HG03558 (cell line): Measurements from ENCODE around the gene TEX52.

Source experiments
- ATAC-seq: cut with Tn5 transposase; IDR thresholded peaks from one replicate; pipeline ENCODE4 v1.9.1; 2021; ENCODE audit warnings: moderate number of reproducible peaks; ENCODE audit not compliant: unreplicated experiment; ENCODE audit errors: extremely low read depth

TEX52 gene

DNA sequence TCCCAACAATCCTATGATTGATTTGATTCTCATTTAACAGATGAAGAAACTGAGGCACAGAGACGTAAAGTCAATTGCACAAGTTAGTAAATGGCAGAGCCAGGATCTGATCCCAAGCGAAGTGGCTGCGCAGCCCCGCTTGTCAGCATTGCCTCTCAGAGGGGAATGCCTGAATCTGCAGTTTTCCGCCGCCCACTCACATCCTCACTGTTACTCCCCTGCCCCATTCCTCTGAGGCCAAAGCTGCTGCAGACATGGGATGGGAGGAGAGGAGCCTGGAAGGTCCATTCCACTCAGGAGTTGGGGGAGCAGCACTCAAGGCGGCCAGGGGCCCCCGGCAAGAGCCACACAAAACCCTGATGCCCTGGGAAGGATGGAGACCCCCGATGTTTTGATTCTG, 23.0 kb downstream of the TEX52 start:
- no peak for ATAC-seq

DNA sequence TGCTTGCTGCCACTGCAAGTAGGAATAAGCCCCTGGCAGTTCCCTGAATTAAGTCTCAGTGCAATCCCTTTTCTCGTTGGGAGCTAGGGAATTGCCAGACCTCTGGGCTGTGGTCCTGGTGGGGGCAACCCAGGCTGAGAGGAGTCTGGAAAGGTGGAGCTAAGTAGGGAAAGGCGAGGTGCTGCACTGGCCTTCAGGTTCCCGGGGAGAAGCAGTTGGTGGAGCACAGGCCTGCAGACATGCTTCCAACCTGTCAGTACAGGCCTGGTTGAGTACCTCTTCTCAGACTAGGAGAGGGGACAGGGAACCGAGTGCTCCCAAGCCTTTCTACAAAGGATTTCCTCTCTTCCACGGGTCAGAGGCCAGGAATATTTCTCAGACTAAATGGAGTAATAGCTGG, 23.5 kb downstream of the TEX52 start:
- ATAC-seq: no peak

GRCh38 chr12:2832550-2833127, 24.2 kb downstream of the TEX52 start:
- ATAC-seq: no peak

- ATAC-seq: no peak
Measured at GRCh38 chr12:2829275-2829674, 27.6 kb downstream of the TEX52 start.

DNA sequence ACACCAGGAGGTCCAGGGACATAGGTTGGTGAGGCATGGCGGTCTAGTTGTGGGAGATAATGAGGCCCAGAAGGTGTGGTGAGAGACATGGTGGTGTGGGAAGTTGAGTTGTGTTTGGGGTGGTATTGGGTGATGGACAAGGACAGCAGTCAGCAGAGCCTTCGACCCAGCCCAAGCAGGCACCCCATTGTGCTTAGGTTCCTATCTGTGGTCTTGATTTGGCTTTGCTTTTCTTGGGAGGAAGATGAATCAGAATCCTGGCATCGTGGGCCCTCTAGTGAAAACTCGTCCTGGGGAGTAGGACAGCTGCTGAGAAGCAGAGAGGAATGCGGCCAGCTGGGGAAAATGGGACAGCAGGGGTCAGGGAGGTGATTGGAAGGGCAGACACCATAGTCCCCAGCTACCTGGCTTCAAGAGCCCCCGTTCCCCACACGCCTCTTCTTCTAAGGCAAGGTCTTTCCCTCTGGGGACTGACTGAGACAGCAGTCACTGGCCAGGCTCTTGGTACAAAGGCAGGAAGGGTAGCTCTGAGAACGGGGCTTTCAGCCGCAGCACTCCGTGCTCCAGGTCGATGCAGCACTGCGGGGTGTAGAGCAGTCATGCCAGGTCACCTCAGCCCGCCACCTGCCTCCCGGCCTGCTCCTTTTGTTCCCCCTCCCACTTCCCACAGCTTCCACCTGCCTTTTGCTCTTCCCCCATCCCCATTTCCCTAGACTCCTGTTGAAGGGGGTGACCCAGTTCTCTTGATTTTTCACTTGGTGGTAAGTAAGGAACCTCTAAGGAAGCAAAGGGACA, 29.9 kb downstream of the TEX52 start:
- ATAC-seq: no peak

- ATAC-seq: no peak
Measured at GRCh38 chr12:2826036-2826435, 30.8 kb downstream of the TEX52 start.

DNA sequence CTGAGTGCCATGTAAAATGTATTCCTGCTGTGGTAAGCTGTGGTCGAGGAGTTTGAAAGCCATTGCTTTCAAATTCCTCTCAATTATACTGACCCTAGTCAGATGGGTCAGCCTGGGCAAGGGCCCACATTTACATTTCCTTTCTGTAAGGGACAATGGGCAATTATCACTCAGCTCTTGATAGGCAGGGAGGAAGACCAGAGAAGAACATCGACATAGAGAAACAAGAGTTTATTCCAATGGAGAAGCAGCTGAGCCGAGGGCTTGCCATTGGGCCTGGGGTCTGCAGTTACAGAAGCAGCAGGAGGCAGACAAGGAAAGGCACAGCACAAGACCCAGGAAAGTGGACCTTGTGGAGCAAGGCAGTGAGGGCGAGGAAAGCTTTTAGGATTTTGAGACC, 31.7 kb downstream of the TEX52 start:
- no peak for ATAC-seq

GRCh38 chr12:2824541-2824940, 32.3 kb downstream of the TEX52 start:
- no peak for ATAC-seq

DNA sequence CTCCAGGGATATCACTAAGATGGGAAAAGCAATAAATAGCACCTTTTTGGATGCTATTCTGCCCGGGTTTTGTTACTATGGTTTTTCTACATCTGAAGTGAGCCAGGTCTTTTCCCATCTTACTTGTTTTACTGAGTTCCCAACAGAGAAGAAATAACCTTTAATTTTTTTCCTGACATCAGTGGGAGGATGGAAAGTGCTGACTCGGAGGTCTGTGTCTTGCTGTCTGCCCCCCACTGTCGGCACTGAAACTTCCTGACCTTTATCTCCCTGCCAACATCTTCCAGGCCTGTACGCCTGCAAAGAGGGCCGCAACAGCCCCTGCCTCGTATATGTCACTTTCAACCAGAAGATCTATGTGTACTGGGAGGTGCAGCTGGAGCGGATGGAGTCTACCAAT, 33.4 kb downstream of the TEX52 start:
- no peak for ATAC-seq

DNA sequence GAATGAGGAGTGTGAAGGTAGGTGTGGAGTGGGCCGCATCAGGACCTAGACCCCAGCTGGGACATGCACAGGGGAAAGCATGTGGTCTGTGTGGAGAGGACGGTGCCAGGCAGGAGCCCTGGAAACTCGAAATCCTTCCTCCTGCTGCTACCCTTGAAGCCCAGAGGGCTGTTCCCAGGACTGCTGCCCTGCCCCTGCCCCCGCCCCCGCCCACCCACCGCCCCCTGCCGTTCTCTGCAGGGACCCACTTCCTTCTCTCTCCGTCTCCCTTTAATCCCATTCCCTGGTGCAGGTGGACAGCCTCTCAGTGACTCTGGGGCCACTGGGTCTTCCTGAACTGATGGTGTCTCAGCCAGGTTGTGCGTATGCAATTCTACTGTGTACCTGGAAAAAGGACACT, 36.4 kb downstream of the TEX52 start:
- no peak for ATAC-seq

DNA sequence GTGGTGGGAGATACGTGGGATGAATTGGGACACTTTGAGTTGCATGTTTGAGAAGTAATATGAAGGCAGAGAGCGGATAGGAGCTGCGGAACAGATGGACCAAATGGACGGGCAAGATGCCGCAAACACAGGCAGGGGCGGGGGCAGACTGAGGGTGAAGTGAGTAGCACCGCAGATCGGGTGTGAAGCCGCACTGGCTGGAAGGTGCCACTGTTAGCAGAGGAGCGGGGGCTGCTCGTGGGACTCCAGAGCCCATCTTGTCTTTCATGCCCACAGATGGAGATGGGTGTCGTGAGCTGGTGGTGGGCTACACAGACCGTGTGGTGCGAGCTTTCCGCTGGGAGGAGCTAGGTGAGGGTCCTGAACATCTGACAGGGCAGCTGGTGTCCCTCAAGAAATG, 37.0 kb downstream of the TEX52 start:
- no peak for ATAC-seq

- no peak for ATAC-seq
Measured at GRCh38 chr12:2813214-2814185, 43.3 kb downstream of the TEX52 start.

- ATAC-seq: peak; percentile 79
Measured at GRCh38 chr12:2812290-2813213, 44.3 kb downstream of the TEX52 start, which contains the start of gene ITFG2. Gene ITFG2 (plus strand): TSS chr12:2812668. CDS start chr12:2812761, 93 bp downstream.

DNA sequence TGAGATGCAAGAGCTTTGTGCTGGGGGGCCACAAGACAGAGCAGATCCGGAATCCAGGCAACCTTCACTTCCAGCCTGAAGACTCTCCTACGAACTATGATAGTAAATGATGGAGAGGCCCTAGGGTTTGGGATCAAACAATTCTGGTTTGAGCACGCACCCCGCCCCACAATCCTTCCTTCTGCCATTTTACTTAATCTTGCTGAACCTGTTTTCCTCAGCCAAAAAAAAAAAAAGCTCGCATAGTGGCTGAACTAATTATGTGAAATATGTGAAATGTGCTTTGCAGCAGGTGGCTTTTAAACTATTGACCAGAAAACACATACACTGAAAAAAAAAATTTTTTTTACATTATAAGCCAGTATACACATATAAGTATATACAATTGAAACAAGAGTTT, 45.0 kb downstream of the TEX52 start:
- ATAC-seq: no peak

- no peak for ATAC-seq
Measured at GRCh38 chr12:2806700-2807099, 50.1 kb downstream of the TEX52 start.

- ATAC-seq: no peak
Measured at GRCh38 chr12:2805143-2805520, 51.7 kb downstream of the TEX52 start.

- ATAC-seq: no peak
Measured at GRCh38 chr12:2804393-2805142, 52.3 kb downstream of the TEX52 start.

DNA sequence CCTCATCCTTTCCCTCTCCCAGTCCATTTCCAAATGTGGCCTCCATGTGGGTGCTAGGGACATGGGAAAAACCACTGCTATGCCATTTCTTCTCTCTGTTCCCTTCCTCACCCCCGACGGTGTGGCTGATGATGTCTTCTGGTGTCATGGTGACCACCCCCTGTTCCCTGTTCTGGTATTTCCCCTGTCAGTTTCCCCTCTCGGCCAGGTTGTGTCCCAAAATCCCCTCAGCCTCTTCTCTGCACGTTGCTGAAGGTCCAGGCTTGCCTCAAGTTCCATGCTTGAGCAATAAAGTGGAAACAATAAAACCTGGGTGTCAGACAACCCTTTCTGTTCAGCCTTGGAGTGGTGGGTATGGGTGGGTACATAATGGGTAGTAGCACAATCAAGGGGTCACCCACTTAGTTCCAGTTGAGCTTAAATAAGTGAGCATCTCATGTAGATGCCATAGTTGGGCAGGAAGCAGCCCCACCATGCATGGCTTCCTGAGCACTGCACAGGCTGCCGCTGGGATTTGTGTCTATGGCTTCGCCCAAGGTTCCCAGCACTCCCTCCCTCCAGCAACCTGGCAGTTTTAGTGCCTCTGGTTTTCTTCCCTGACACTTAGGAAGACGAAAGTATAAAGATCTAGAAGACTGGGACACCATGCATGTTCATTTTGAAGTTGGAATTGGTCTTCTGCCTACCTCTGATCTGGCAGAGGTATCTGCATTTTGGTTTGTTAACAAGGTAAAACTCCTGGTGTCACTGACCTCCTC, 53.0 kb downstream of the TEX52 start:
- ATAC-seq: no peak
